Measurements from ENCODE around the gene THEMIS. TPM values are rescaled to one million over a fixed set of nuclear protein-coding genes. Genes with fewer than 3 reads are reported as not detected.

THEMIS gene
- total and polyA plus RNA-seq, 2 experiments from 2014 or later = not detected

DNA sequence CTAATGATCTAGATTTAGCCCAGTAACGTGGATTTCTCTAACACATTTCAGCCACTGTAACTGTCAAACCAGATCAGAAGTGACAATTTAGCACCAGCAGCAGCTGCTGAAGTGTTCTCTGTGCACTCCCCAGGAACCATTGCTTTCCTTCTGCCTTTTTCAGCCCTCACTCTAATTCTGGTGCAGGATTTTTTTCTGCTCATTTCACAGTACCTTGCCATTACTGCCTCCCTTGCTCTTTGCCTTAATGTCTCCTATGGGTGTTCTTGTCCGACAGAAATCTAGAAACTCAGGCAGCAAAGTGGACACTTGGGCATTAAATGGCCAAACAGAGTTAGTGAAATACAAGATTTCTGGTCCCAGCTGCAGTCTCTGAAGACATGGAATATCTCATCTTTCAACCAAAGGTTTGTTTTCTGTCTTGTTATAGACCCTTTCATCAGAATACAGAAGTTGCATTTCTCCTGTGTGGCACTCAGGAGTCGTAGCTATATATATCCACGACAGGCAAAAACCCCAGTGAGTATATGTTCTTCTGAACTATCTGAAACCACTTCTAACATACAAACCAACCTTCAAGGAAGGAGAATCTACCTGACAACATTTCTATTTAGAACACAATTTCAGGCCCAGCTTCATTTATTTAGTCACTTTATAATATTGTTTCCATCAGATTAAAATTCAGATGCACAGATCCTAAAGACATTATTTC lies 92.9 kb downstream of the THEMIS start:
- Histone ChIP-seq H3K79me2 (no peaks in the 10 kb centered on the region), H3K27me3 (no peaks in the 10 kb centered on the region), H3K36me3 (replicated peaks; ENCODE audit: insufficient read depth, low read depth) (no peaks in the 10 kb centered on the region), H2AFZ (no peak overlapping the region), H3K9me3 (ENCODE audit: low read depth) (no peaks in the 10 kb centered on the region), H3K4me2 (no peak overlapping the region), H4K20me1 (ENCODE audit: insufficient read depth, poor library complexity, severe bottlenecking) (no peaks in the 10 kb centered on the region), H3K9me2 (replicated peaks; ENCODE audit: insufficient read depth) (no peaks in the 10 kb centered on the region), H3K27ac (no peak overlapping the region), H3K4me3 (no peak overlapping the region), H3K4me1 (ENCODE audit: insufficient read depth) (no peaks in the 10 kb centered on the region)
- no peak for DNase-seq (ENCODE audit: low spot score)
- WGBS (ENCODE audit: low lambda C conversion rate, missing lambda C conversion rate) = 87% methylated on average over 4 of the region's 4 CpGs
- TF ChIP-seq CTCF (IDR thresholded peaks at IDR 0.05; ENCODE audit: poor library complexity) = no peak
- TF ChIP-seq EZH2 (IDR thresholded peaks at IDR 0.05; ENCODE audit: borderline replicate concordance) = no peak
- TF ChIP-seq EZH2phosphoT487 (IDR thresholded peaks at IDR 0.05; ENCODE audit: low read depth, severe bottlenecking, unreplicated experiment) = no peak

- Histone ChIP-seq H2AFZ (no peak overlapping the region), H3K27ac (no peak overlapping the region), H3K4me3 (no peak overlapping the region), H3K9me2 (replicated peaks; ENCODE audit: insufficient read depth) (no peaks in the 10 kb centered on the region), H3K79me2 (no peaks in the 10 kb centered on the region), H4K20me1 (ENCODE audit: insufficient read depth, poor library complexity, severe bottlenecking) (no peaks in the 10 kb centered on the region), H3K4me1 (ENCODE audit: insufficient read depth) (no peaks in the 10 kb centered on the region), H3K4me2 (no peak overlapping the region), H3K27me3 (no peaks in the 10 kb centered on the region), H3K9me3 (ENCODE audit: low read depth) (no peaks in the 10 kb centered on the region), H3K36me3 (replicated peaks; ENCODE audit: insufficient read depth, low read depth) (no peaks in the 10 kb centered on the region)
- WGBS (ENCODE audit: low lambda C conversion rate, missing lambda C conversion rate) = 100% methylated on average over 1 of the region's 1 CpG
- no peak for DNase-seq (ENCODE audit: low spot score)
- TF ChIP-seq EZH2 (IDR thresholded peaks at IDR 0.05; ENCODE audit: borderline replicate concordance) (no peak), CTCF (IDR thresholded peaks at IDR 0.05; ENCODE audit: poor library complexity) (no peak), EZH2phosphoT487 (IDR thresholded peaks at IDR 0.05; ENCODE audit: low read depth, severe bottlenecking, unreplicated experiment) (no peak)
Observed at GRCh38 chr6:127796713-127797112, 104.1 kb downstream of the THEMIS start.

DNA sequence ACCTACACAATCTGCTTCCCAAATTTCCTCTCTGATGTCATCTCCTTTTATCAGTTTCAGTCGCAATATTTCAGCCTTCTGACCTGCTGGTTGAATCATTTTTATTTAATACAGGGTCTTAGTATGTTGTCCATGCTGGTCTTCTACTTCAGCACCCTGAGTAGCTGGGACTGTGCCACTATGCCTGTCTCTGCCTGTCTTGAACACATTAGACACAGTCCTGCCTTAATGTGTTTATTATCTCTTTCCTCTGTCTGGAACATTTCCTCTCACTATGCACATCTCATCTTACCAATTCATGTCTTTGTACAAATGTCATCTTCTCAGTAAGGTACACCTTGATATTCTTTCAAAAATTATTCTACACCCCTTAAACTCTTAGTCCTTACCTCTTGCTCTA lies 106.5 kb downstream of the THEMIS start:
- 60% methylated on average over 1 of the region's 1 CpG for WGBS (ENCODE audit: low lambda C conversion rate, missing lambda C conversion rate)
- Histone ChIP-seq H3K4me3 (no peak overlapping the region), H3K9me3 (ENCODE audit: low read depth) (no peaks in the 10 kb centered on the region), H4K20me1 (ENCODE audit: insufficient read depth, poor library complexity, severe bottlenecking) (no peaks in the 10 kb centered on the region), H3K27ac (no peak overlapping the region), H3K4me2 (no peak overlapping the region), H2AFZ (no peak overlapping the region), H3K9me2 (replicated peaks; ENCODE audit: insufficient read depth) (no peaks in the 10 kb centered on the region), H3K27me3 (no peaks in the 10 kb centered on the region), H3K36me3 (replicated peaks; ENCODE audit: insufficient read depth, low read depth) (no peaks in the 10 kb centered on the region), H3K79me2 (no peaks in the 10 kb centered on the region), H3K4me1 (ENCODE audit: insufficient read depth) (no peaks in the 10 kb centered on the region)
- TF ChIP-seq EZH2phosphoT487 (IDR thresholded peaks at IDR 0.05; ENCODE audit: low read depth, severe bottlenecking, unreplicated experiment) (no peak), CTCF (IDR thresholded peaks at IDR 0.05; ENCODE audit: poor library complexity) (no peak), EZH2 (IDR thresholded peaks at IDR 0.05; ENCODE audit: borderline replicate concordance) (no peak)
- no peak for DNase-seq (ENCODE audit: low spot score)

Data from hepatocyte (in vitro differentiated cells).